GM13976 (cell line): ENCODE results near the gene ACACB.
A peak's percentile ranks its signal among the peaks of the same experiment; 100 is the strongest.
"Not testable (repeated sequence)": the region's sequence is repeated elsewhere in the genome, so short reads cannot be mapped to it uniquely, and the experiment has no call there.

Source experiments
- DNase-seq: peaks from one replicate; pipeline ENCODE4 v3.0.0; 2012; ENCODE audit warnings: low spot score
- in situ Hi-C: fragments of 300-500 bp; cut with MboI; formaldehyde crosslinking; loops from one replicate; pipeline ENCODE4 v1.12.0; 2022; ENCODE audit warnings: low sequenced_read_pairs, mixed read lengths, inconsistent platforms; ENCODE audit not compliant: unreplicated experiment
- TF ChIP-seq, protein P1 (sequence below): IDR thresholded peaks from 2 replicates; pipeline ENCODE4 v1.5.1; 2012; ENCODE audit warnings: borderline replicate concordance, mild to moderate bottlenecking; ENCODE audit not compliant: insufficient read depth; ENCODE audit errors: extremely low read depth, missing control alignments, control extremely low read depth

Gene ACACB

DNA sequence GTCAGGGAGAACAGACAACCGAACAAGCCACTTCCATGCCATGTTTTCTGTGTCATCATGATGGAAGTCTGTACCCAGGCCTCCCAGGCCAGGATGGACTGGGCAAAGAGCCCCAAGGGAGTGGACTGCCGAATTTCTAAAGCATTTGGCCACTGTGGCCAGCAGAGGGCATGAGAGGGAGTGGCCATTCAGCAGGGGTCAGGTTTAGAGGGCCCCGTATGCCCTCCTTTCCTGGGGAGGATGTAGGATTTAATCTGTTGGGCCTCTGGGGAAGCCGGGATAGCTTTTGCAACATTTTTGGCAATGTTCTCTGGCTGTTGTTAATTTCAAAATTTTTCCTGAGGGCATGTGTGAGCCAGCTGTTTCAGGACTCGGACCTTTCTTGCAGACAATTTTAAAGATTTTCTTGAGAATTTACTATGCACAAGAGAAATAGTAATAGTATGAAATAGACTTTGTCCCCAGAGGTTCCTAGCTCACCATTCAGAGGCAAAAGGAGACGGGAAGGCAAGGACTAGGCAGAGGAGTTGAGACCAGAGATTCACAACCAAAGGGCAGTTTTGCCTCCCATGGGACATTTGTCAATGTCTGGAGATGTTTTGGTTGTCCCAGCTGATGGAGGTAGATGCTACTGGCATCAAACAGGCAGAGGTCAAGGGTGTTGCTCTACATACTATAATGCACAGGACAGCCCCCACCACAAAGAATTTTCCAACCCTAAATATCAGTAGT lies 18.0 kb downstream of the ACACB start:
- TF ChIP-seq, protein P1, sequence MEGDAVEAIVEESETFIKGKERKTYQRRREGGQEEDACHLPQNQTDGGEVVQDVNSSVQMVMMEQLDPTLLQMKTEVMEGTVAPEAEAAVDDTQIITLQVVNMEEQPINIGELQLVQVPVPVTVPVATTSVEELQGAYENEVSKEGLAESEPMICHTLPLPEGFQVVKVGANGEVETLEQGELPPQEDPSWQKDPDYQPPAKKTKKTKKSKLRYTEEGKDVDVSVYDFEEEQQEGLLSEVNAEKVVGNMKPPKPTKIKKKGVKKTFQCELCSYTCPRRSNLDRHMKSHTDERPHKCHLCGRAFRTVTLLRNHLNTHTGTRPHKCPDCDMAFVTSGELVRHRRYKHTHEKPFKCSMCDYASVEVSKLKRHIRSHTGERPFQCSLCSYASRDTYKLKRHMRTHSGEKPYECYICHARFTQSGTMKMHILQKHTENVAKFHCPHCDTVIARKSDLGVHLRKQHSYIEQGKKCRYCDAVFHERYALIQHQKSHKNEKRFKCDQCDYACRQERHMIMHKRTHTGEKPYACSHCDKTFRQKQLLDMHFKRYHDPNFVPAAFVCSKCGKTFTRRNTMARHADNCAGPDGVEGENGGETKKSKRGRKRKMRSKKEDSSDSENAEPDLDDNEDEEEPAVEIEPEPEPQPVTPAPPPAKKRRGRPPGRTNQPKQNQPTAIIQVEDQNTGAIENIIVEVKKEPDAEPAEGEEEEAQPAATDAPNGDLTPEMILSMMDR, result no peak
- in situ Hi-C loops, result no loop called here
- peak; percentile 37 for DNase-seq

- in situ Hi-C loops, result no loop called here
- TF ChIP-seq, protein P1, result no peak
- DNase-seq, result no peak
Measured at GRCh38 chr12:109137055-109137454, 20.7 kb downstream of the ACACB start.

DNA sequence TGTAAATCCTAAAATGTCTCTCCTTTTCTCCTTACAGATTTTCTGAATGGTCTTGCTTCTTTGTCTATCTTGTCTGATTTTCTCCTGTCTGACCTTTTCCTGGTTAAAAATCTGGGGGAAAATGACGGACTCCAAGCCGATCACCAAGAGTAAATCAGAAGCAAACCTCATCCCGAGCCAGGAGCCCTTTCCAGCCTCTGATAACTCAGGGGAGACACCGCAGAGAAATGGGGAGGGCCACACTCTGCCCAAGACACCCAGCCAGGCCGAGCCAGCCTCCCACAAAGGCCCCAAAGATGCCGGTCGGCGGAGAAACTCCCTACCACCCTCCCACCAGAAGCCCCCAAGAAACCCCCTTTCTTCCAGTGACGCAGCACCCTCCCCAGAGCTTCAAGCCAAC lies 23.0 kb downstream of the ACACB start:
- TF ChIP-seq, protein P1, result no peak
- in situ Hi-C loops, result no loop called here
- DNase-seq, result no peak

- in situ Hi-C loops, result no loop called here
- TF ChIP-seq, protein P1, result no peak
- DNase-seq, result no peak
Measured at GRCh38 chr12:109139791-109140190, 23.4 kb downstream of the ACACB start.

GRCh38 chr12:109140560-109140959 lies 24.2 kb downstream of the ACACB start:
- no peak for DNase-seq
- TF ChIP-seq, protein P1, result no peak
- in situ Hi-C loops, result no loop called here

DNA sequence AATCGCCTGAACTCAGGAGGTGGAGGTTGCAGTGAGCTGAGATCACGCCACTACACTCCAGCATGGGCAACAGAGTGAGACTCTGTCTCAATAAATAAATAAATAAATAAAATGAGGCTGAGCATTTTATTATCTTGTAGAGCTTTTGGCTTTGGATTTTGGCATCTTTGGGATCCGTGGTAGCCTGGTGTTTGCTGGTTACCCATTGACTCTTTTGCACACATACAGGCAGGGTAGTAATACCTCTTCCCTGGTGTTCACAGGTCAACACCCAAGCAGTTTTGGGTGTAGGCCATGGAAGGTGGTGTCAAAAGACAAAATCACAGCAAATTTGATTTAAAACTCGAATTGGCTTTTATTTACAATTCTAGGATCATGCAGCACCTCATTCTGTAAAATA lies 27.8 kb downstream of the ACACB start:
- in situ Hi-C loops, result no loop called here
- no peak for DNase-seq
- TF ChIP-seq, protein P1, result no peak

GRCh38 chr12:109147126-109147525 lies 30.7 kb downstream of the ACACB start:
- in situ Hi-C loops, DNase-seq: not testable (repeated sequence)
